Stimulated activated memory B cell treated with anti-CD40 and anti-IgM and Interleukin-4, amounts not matched to agents 10 μg/mL and 1 μg/mL and 100 μg/mL, for 72 hours (primary cell): ENCODE data around the gene KDM4B.
A peak's percentile ranks its signal among the peaks of the same experiment; 100 is the strongest.

Experiments used
- ATAC-seq: fragments of 150-1000 bp; cut with Tn5 transposase; 2 replicates; pipeline ENCODE4 v1.10.0; 2021
- H3K27ac Mint-ChIP-seq: one replicate; pipeline ENCODE4 v1.8.0; 2022; ENCODE audit warnings: mild to moderate bottlenecking, mixed read lengths
- H3K27me3 Mint-ChIP-seq: one replicate; pipeline ENCODE4 v1.8.0; 2022; ENCODE audit warnings: mixed read lengths
- H3K36me3 Mint-ChIP-seq: one replicate; pipeline ENCODE4 v1.8.0; 2022; ENCODE audit warnings: mixed read lengths
- H3K4me1 Mint-ChIP-seq: one replicate; pipeline ENCODE4 v1.8.0; 2022; ENCODE audit warnings: mixed read lengths
- H3K4me3 Mint-ChIP-seq: one replicate; pipeline ENCODE4 v1.8.0; 2022; ENCODE audit warnings: mild to moderate bottlenecking, moderate library complexity, mixed read lengths
- H3K9me3 Mint-ChIP-seq: one replicate; pipeline ENCODE4 v1.8.0; 2022; ENCODE audit warnings: mixed read lengths

KDM4B gene

GRCh38 chr19:5148794-5149190 is 179.9 kb downstream of the KDM4B start:
- no peak for ATAC-seq
- H3K36me3 Mint-ChIP-seq: peaks cover 40% of the 10 kb centered on the region
- peak overlapping the region; percentile 12 for H3K27ac Mint-ChIP-seq
- no peaks in the 10 kb centered on the region for H3K27me3 Mint-ChIP-seq
- H3K9me3 Mint-ChIP-seq: no peaks in the 10 kb centered on the region
- H3K4me3 Mint-ChIP-seq: no peak overlapping the region
- H3K4me1 Mint-ChIP-seq: peaks cover under 1% of the 10 kb centered on the region

- Mint-ChIP-seq H3K4me1 (no peaks in the 10 kb centered on the region), H3K36me3 (peaks cover 40% of the 10 kb centered on the region), H3K9me3 (no peaks in the 10 kb centered on the region), H3K27me3 (no peaks in the 10 kb centered on the region), H3K4me3 (no peak overlapping the region), H3K27ac (peak overlapping the region; percentile 12)
- ATAC-seq: no peak
Observed at GRCh38 chr19:5149508-5149907, 180.6 kb downstream of the KDM4B start.

GRCh38 chr19:5149932-5150901 is 181.3 kb downstream of the KDM4B start:
- peak overlapping the region; percentile 12 for H3K27ac Mint-ChIP-seq
- H3K4me3 Mint-ChIP-seq: no peak overlapping the region
- H3K4me1 Mint-ChIP-seq: no peaks in the 10 kb centered on the region
- ATAC-seq: no peak
- peaks cover 42% of the 10 kb centered on the region for H3K36me3 Mint-ChIP-seq
- H3K9me3 Mint-ChIP-seq: no peaks in the 10 kb centered on the region
- no peaks in the 10 kb centered on the region for H3K27me3 Mint-ChIP-seq

- peaks cover 38% of the 10 kb centered on the region for H3K36me3 Mint-ChIP-seq
- no peaks in the 10 kb centered on the region for H3K27me3 Mint-ChIP-seq
- H3K9me3 Mint-ChIP-seq: no peaks in the 10 kb centered on the region
- no peaks in the 10 kb centered on the region for H3K4me1 Mint-ChIP-seq
- ATAC-seq: no peak
- no peak overlapping the region for H3K4me3 Mint-ChIP-seq
- no peak overlapping the region for H3K27ac Mint-ChIP-seq
Observed at GRCh38 chr19:5150902-5151741, 182.2 kb downstream of the KDM4B start.

- Mint-ChIP-seq H3K4me1 (no peaks in the 10 kb centered on the region), H3K27me3 (no peaks in the 10 kb centered on the region), H3K9me3 (no peaks in the 10 kb centered on the region), H3K27ac (no peak overlapping the region), H3K4me3 (no peak overlapping the region), H3K36me3 (peaks cover 33% of the 10 kb centered on the region)
- no peak for ATAC-seq
Observed at GRCh38 chr19:5152013-5152763, 183.3 kb downstream of the KDM4B start.

- ATAC-seq: no peak
- Mint-ChIP-seq H3K27me3 (no peaks in the 10 kb centered on the region), H3K9me3 (peaks cover 3% of the 10 kb centered on the region), H3K4me3 (no peak overlapping the region), H3K27ac (peak overlapping the region; percentile 46), H3K36me3 (peaks cover 33% of the 10 kb centered on the region), H3K4me1 (no peaks in the 10 kb centered on the region)
Observed at GRCh38 chr19:5152767-5153532, 184.0 kb downstream of the KDM4B start.

- H3K27ac Mint-ChIP-seq: peak overlapping the region; percentile 46
Observed at GRCh38 chr19:5153601-5154128, 184.8 kb downstream of the KDM4B start.

GRCh38 chr19:5154129-5154798 is 185.4 kb downstream of the KDM4B start:
- no peaks in the 10 kb centered on the region for H3K4me1 Mint-ChIP-seq
- peaks cover 20% of the 10 kb centered on the region for H3K36me3 Mint-ChIP-seq
- peak overlapping the region; percentile 46 for H3K27ac Mint-ChIP-seq
- H3K9me3 Mint-ChIP-seq: peaks cover 3% of the 10 kb centered on the region
- H3K27me3 Mint-ChIP-seq: no peaks in the 10 kb centered on the region
- peak; percentile 65 for ATAC-seq
- no peak overlapping the region for H3K4me3 Mint-ChIP-seq

More at GRCh38 chr19:5153601-5154128, 184.8 kb downstream of the KDM4B start:
- no peaks in the 10 kb centered on the region for H3K4me1 Mint-ChIP-seq
- no peaks in the 10 kb centered on the region for H3K27me3 Mint-ChIP-seq
- peaks cover 3% of the 10 kb centered on the region for H3K9me3 Mint-ChIP-seq
- no peak for ATAC-seq
- peaks cover 26% of the 10 kb centered on the region for H3K36me3 Mint-ChIP-seq
- no peak overlapping the region for H3K4me3 Mint-ChIP-seq

GRCh38 chr19:5154799-5155426 is 186.0 kb downstream of the KDM4B start:
- Mint-ChIP-seq H3K4me1 (peaks cover under 1% of the 10 kb centered on the region), H3K9me3 (peaks cover 3% of the 10 kb centered on the region), H3K36me3 (peaks cover 19% of the 10 kb centered on the region), H3K27me3 (no peaks in the 10 kb centered on the region), H3K4me3 (no peak overlapping the region), H3K27ac (no peak overlapping the region)
- no peak for ATAC-seq

GRCh38 chr19:5155586-5156210 is 186.8 kb downstream of the KDM4B start:
- Mint-ChIP-seq H3K27me3 (no peaks in the 10 kb centered on the region), H3K4me1 (peaks cover 8% of the 10 kb centered on the region), H3K4me3 (no peak overlapping the region), H3K27ac (no peak overlapping the region), H3K36me3 (peaks cover 19% of the 10 kb centered on the region), H3K9me3 (peaks cover 3% of the 10 kb centered on the region)
- no peak for ATAC-seq

- H3K36me3 Mint-ChIP-seq: peaks cover 19% of the 10 kb centered on the region
- H3K27ac Mint-ChIP-seq: no peak overlapping the region
- ATAC-seq: no peak
- peaks cover 3% of the 10 kb centered on the region for H3K9me3 Mint-ChIP-seq
- H3K27me3 Mint-ChIP-seq: no peaks in the 10 kb centered on the region
- H3K4me1 Mint-ChIP-seq: peaks cover 8% of the 10 kb centered on the region
- no peak overlapping the region for H3K4me3 Mint-ChIP-seq
Observed at GRCh38 chr19:5156231-5156986, 187.5 kb downstream of the KDM4B start.

- Mint-ChIP-seq H3K4me3 (no peak overlapping the region), H3K27ac (no peak overlapping the region), H3K4me1 (peaks cover 8% of the 10 kb centered on the region), H3K36me3 (peaks cover 19% of the 10 kb centered on the region), H3K9me3 (peaks cover 3% of the 10 kb centered on the region), H3K27me3 (no peaks in the 10 kb centered on the region)
- no peak for ATAC-seq
Observed at GRCh38 chr19:5157186-5157585, 188.3 kb downstream of the KDM4B start.
